T-cell (primary cell): Measurements from ENCODE around the gene TBC1D2. TPM values are rescaled to one million over a fixed set of nuclear protein-coding genes. Genes with fewer than 3 reads are reported as not detected.

ENCODE experiments used
- ATAC-seq, 4 experiments: fragments of 200-7000 bp in 3 of 4; fragments of 150-1000 bp in 1 of 4; cut with Tn5 transposase; replicated peaks in 1 of 4; 1 replicate in 3 of 4; 2 replicates in 1 of 4; pipeline ENCODE4 v1.10.0; 2021; ENCODE audit warnings: moderate library complexity in 3 of 4, mild to moderate bottlenecking in 2 of 4, moderate number of reproducible peaks in 1 of 4
- CTCF ChIA-PET, 2 donors: fragments of 300-600 bp; sonication (Branson Sonifier 250); formaldehyde crosslinking; loops; one replicate each; lab custom pipeline; 2022; ENCODE audit warnings: antibody characterized with exemption in 2 of 2; lab: Charles Lee
- POLR2A ChIA-PET, 2 donors: fragments of 300-600 bp; sonication (Branson Sonifier 250); formaldehyde crosslinking; loops; one replicate each; lab custom pipeline; 2022; ENCODE audit warnings: antibody characterized with exemption in 2 of 2; lab: Charles Lee
- DNase-seq, 35 experiments: peaks; one replicate each; pipeline versions ENCODE4 v3.0.0 to v3.0.0-alpha.2; 2013 to 2023
- H3K27ac ChIP-seq: one replicate; pipeline ENCODE4 v1.5.1; 2013; ENCODE audit warnings: low read length
- H3K27me3 ChIP-seq, 2 experiments: replicated peaks in 1 of 2; 1 replicate in 1 of 2; 2 replicates in 1 of 2; pipeline versions ENCODE4 v1.6.1 to v1.7.0; 2013; ENCODE audit warnings: low read length in 1 of 2, mixed read lengths in 1 of 2; ENCODE audit not compliant: control insufficient read depth in 2 of 2, insufficient read depth in 2 of 2; ENCODE audit errors: extremely low read depth in 1 of 2
- H3K36me3 ChIP-seq, 2 donors: 1 replicate in 1 of 2; 2 replicates in 1 of 2; pipeline versions ENCODE4 v1.6.1 to v1.7.0; 2013; ENCODE audit warnings: low read length in 1 of 2; ENCODE audit not compliant: control insufficient read depth in 2 of 2, insufficient read depth in 1 of 2; ENCODE audit errors: extremely low read depth in 1 of 2
- H3K4me1 ChIP-seq, 2 experiments: 1 replicate in 1 of 2; 2 replicates in 1 of 2; pipeline versions ENCODE4 v1.6.1 to v1.7.0; 2013; ENCODE audit warnings: low read length in 2 of 2, mixed read lengths in 1 of 2; ENCODE audit not compliant: insufficient read depth in 2 of 2, control insufficient read depth in 1 of 2; ENCODE audit errors: extremely low read depth in 1 of 2
- H3K4me3 ChIP-seq, 2 donors: 1 replicate in 1 of 2; 2 replicates in 1 of 2; pipeline versions ENCODE4 v1.5.1 to v1.7.0; 2013; ENCODE audit warnings: mild to moderate bottlenecking in 2 of 2, low read length in 1 of 2, moderate library complexity in 1 of 2; ENCODE audit not compliant: control insufficient read depth in 1 of 2; ENCODE audit errors: extremely low read depth in 1 of 2
- H3K9me3 ChIP-seq: 2 replicates; pipeline ENCODE4 v1.7.0; 2013
- H3K27ac Mint-ChIP-seq, 2 donors: one replicate each; pipeline ENCODE4 v1.8.0; 2020 to 2021; ENCODE audit warnings: mild to moderate bottlenecking in 2 of 2, mixed read lengths in 2 of 2
- H3K27me3 Mint-ChIP-seq, 2 donors: one replicate each; pipeline ENCODE4 v1.8.0; 2021 to 2022; ENCODE audit warnings: mixed read lengths in 2 of 2
- H3K36me3 Mint-ChIP-seq: one replicate; pipeline ENCODE4 v1.8.0; 2021; ENCODE audit warnings: mixed read lengths
- H3K4me1 Mint-ChIP-seq, 3 donors: one replicate each; pipeline ENCODE4 v1.8.0; 2020 to 2022; ENCODE audit warnings: mixed read lengths in 3 of 3, mild to moderate bottlenecking in 1 of 3
- H3K4me3 Mint-ChIP-seq, 3 donors: one replicate each; pipeline ENCODE4 v1.8.0; 2020 to 2022; ENCODE audit warnings: mild to moderate bottlenecking in 3 of 3, mixed read lengths in 3 of 3, moderate library complexity in 3 of 3
- H3K9me3 Mint-ChIP-seq, 3 donors: one replicate each; pipeline ENCODE4 v1.8.0; 2020 to 2022; ENCODE audit warnings: mixed read lengths in 3 of 3
- WGBS: methylation state at CpG from one replicate; pipeline ENCODE4 v1.1.5; 2013; ENCODE audit warnings: missing lambda C conversion rate; ENCODE audit not compliant: insufficient coverage; 5-methylcytosine and 5-hydroxymethylcytosine counted together
- total RNA-seq, 35 experiments: library from RNA in 6 of 35; stranded (reverse) in 6 of 35; fragments of 120-200 nt in 1 of 35; gene quantifications; one replicate each; pipeline versions ENCODE4 v1.2.1 to v1.2.4 and lab custom pipeline; 2013 to 2026

Gene TBC1D2
- total RNA-seq, 5 donors from 2014 or later (not counting 1 experiment from before 2014, with no cell fraction given), result 4.5 to 10.7 (median 7.1) TPM

- Histone ChIP-seq H3K27ac (no peak overlapping the region), H3K9me3 (no peaks in the 10 kb centered on the region), H3K27me3 (no peaks in the 10 kb centered on the region), H3K4me3 (no peak overlapping the region), H3K4me1 (no peaks in the 10 kb centered on the region), H3K36me3 (peaks cover 15 to 61% of the 10 kb centered on the region in 2 donors)
- H3K9me3 Mint-ChIP-seq, result no peaks in the 10 kb centered on the region
- H3K27ac Mint-ChIP-seq, result no peak overlapping the region
- DNase-seq (no peak), ATAC-seq (no peak)
- WGBS, result 94% methylated on average over 4 of the region's 6 CpGs
- no peak overlapping the region for H3K4me3 Mint-ChIP-seq
- H3K4me1 Mint-ChIP-seq, result no peaks in the 10 kb centered on the region
- ChIA-PET CTCF (interaction anchor here in 1 of 2 donors (0.5 kb wide), 1 partner anchor 615 kb away, joined by 5 read pairs; no protein-coding TSS in a partner anchor), POLR2A (no interaction called here)
- peaks cover 50% of the 10 kb centered on the region for H3K36me3 Mint-ChIP-seq
- H3K27me3 Mint-ChIP-seq, result no peaks in the 10 kb centered on the region
These were observed 24.7 kb downstream of the TBC1D2 start for GRCh38 chr9:98230789-98231188.

GRCh38 chr9:98230304-98230703, 25.1 kb downstream of the TBC1D2 start:
- Mint-ChIP-seq H3K27me3 (no peaks in the 10 kb centered on the region), H3K4me1 (no peaks in the 10 kb centered on the region), H3K9me3 (no peaks in the 10 kb centered on the region), H3K36me3 (peaks cover 46% of the 10 kb centered on the region), H3K27ac (no peak overlapping the region), H3K4me3 (no peak overlapping the region)
- CTCF ChIA-PET, result no interaction called here
- Histone ChIP-seq H3K36me3 (peaks cover 15 to 64% of the 10 kb centered on the region in 2 donors), H3K27me3 (no peaks in the 10 kb centered on the region), H3K9me3 (no peaks in the 10 kb centered on the region), H3K4me1 (no peaks in the 10 kb centered on the region), H3K27ac (no peak overlapping the region), H3K4me3 (no peak overlapping the region)
- WGBS, result 96% methylated on average over 5 of the region's 6 CpGs
- POLR2A ChIA-PET, result no interaction called here
- DNase-seq, result no peak
- no peak for ATAC-seq

GRCh38 chr9:98229620-98230019, 25.8 kb downstream of the TBC1D2 start:
- POLR2A ChIA-PET, result interaction anchor here in 1 of 2 donors (0.6 kb wide), 1 partner anchor 77 kb away, joined by 3 read pairs; no protein-coding TSS in a partner anchor
- no peaks in the 10 kb centered on the region for H3K9me3 Mint-ChIP-seq

GRCh38 chr9:98229090-98229395, 26.4 kb downstream of the TBC1D2 start:
- ChIA-PET POLR2A (interaction anchor here in 1 of 2 donors (0.6 kb wide), 1 partner anchor 76 kb away, joined by 3 read pairs; no protein-coding TSS in a partner anchor), CTCF (interaction anchor here (0.5 to 0.6 kb wide), 2 partner anchors 18 to 106 kb away, joined by 4 read pairs; no protein-coding TSS in a partner anchor)
- Histone ChIP-seq H3K27ac (no peak overlapping the region), H3K36me3 (peaks cover 15 to 68% of the 10 kb centered on the region in 2 donors), H3K4me3 (no peak overlapping the region), H3K27me3 (no peaks in the 10 kb centered on the region), H3K9me3 (no peaks in the 10 kb centered on the region), H3K4me1 (no peaks in the 10 kb centered on the region)
- H3K27ac Mint-ChIP-seq, result no peak overlapping the region
- no peaks in the 10 kb centered on the region for H3K4me1 Mint-ChIP-seq
- DNase-seq (no peak), ATAC-seq (no peak)
- 93% methylated on average over 4 of the region's 4 CpGs for WGBS
- no peak overlapping the region for H3K4me3 Mint-ChIP-seq
- H3K9me3 Mint-ChIP-seq, result no peaks in the 10 kb centered on the region
- H3K27me3 Mint-ChIP-seq, result no peaks in the 10 kb centered on the region
- peaks cover 41% of the 10 kb centered on the region for H3K36me3 Mint-ChIP-seq

More at GRCh38 chr9:98229620-98230019, 25.8 kb downstream of the TBC1D2 start:
- H3K9me3 ChIP-seq, result no peaks in the 10 kb centered on the region
- no peak overlapping the region for H3K27ac ChIP-seq
- Mint-ChIP-seq H3K27me3 (no peaks in the 10 kb centered on the region), H3K36me3 (peaks cover 43% of the 10 kb centered on the region), H3K4me3 (no peak overlapping the region), H3K27ac (no peak overlapping the region), H3K4me1 (no peaks in the 10 kb centered on the region)
- DNase-seq (no peak), ATAC-seq (no peak)
- H3K4me1 ChIP-seq, result no peaks in the 10 kb centered on the region
- 81% methylated on average over 3 of the region's 3 CpGs for WGBS
- CTCF ChIA-PET, result interaction anchor here (0.5 to 0.6 kb wide), 2 partner anchors 17 to 107 kb away, joined by 4 read pairs; no protein-coding TSS in a partner anchor
- peaks cover 15 to 68% of the 10 kb centered on the region in 2 donors for H3K36me3 ChIP-seq
- no peak overlapping the region for H3K4me3 ChIP-seq
- H3K27me3 ChIP-seq, result no peaks in the 10 kb centered on the region

- ATAC-seq (no peak), DNase-seq (no peak)
- no peaks in the 10 kb centered on the region for H3K27me3 ChIP-seq
- ChIA-PET POLR2A (interaction anchor here in 1 of 2 donors (0.6 kb wide), 1 partner anchor 796 kb away, joined by 6 read pairs; no protein-coding TSS in a partner anchor), CTCF (interaction anchor here in 1 of 2 donors (0.6 kb wide), 1 partner anchor 8 kb away, joined by 4 read pairs; no protein-coding TSS in a partner anchor)
- no peaks in the 10 kb centered on the region for H3K9me3 ChIP-seq
- Mint-ChIP-seq H3K4me1 (no peaks in the 10 kb centered on the region), H3K36me3 (peaks cover 36% of the 10 kb centered on the region), H3K9me3 (no peaks in the 10 kb centered on the region), H3K4me3 (no peak overlapping the region), H3K27me3 (no peaks in the 10 kb centered on the region), H3K27ac (no peak overlapping the region)
- no peak overlapping the region for H3K4me3 ChIP-seq
- H3K4me1 ChIP-seq, result no peaks in the 10 kb centered on the region
- 96% methylated on average over 7 of the region's 10 CpGs for WGBS
- peaks cover 15 to 65% of the 10 kb centered on the region in 2 donors for H3K36me3 ChIP-seq
- no peak overlapping the region for H3K27ac ChIP-seq
These were observed 26.9 kb downstream of the TBC1D2 start for GRCh38 chr9:98228392-98229089.

- Histone ChIP-seq H3K27me3 (no peaks in the 10 kb centered on the region), H3K27ac (no peak overlapping the region), H3K4me3 (no peak overlapping the region), H3K9me3 (no peaks in the 10 kb centered on the region), H3K4me1 (no peaks in the 10 kb centered on the region), H3K36me3 (peaks cover 15 to 59% of the 10 kb centered on the region in 2 donors)
- no peak for ATAC-seq
- Mint-ChIP-seq H3K27ac (no peak overlapping the region), H3K9me3 (no peaks in the 10 kb centered on the region), H3K27me3 (no peaks in the 10 kb centered on the region), H3K4me1 (peaks cover 0 to 3% (median 0%) of the 10 kb centered on the region in 3 donors), H3K4me3 (no peak overlapping the region), H3K36me3 (peaks cover 39% of the 10 kb centered on the region)
- no CpG with 5 or more reads among the region's 7 CpGs for WGBS
- DNase-seq, result no peak
- POLR2A ChIA-PET, result interaction anchor here in 1 of 2 donors (0.6 kb wide), 1 partner anchor 796 kb away, joined by 6 read pairs; no protein-coding TSS in a partner anchor
- CTCF ChIA-PET, result interaction anchor here in 1 of 2 donors (0.6 kb wide), 1 partner anchor 9 kb away, joined by 4 read pairs; no protein-coding TSS in a partner anchor
These were observed 27.6 kb downstream of the TBC1D2 start for GRCh38 chr9:98227883-98228282.
